Esophagus muscularis mucosa (tissue), 4 donors: ENCODE results near the gene SOX5. TPM values are rescaled to one million over a fixed set of nuclear protein-coding genes. Genes with fewer than 3 reads are reported as not detected.

ENCODE experiments used
- DNase-seq: peaks from one replicate; pipeline ENCODE4 v3.0.0-alpha.2; 2017; ENCODE audit errors: extremely low spot score
- H3K27ac ChIP-seq, 4 donors: fragments of 200-600 bp; sonication (generic); replicated peaks in 1 of 4; 1 replicate in 3 of 4; 2 replicates in 1 of 4; pipeline ENCODE4 v1.5.1; 2016 to 2019; ENCODE audit warnings: mild to moderate bottlenecking in 1 of 4
- H3K27me3 ChIP-seq, 4 donors: fragments of 200-600 bp; sonication (generic); one replicate each; pipeline versions ENCODE4 v1.5.1 to v1.6.0; 2016 to 2019
- H3K36me3 ChIP-seq, 4 donors: fragments of 200-600 bp; sonication (generic); one replicate each; pipeline ENCODE4 v1.5.1; 2016 to 2019
- H3K4me1 ChIP-seq, 4 donors: fragments of 200-600 bp; sonication (generic); one replicate each; pipeline ENCODE4 v1.5.1; 2016 to 2019
- H3K4me3 ChIP-seq, 4 donors: fragments of 200-600 bp; sonication (generic); 1 replicate in 2 of 4; 2 replicates in 2 of 4; pipeline ENCODE4 v1.5.1; 2016 to 2019; ENCODE audit warnings: mild to moderate bottlenecking in 4 of 4, moderate library complexity in 1 of 4
- H3K9me3 ChIP-seq, 4 donors: fragments of 200-600 bp; sonication (generic); 1 replicate in 3 of 4; 2 replicates in 1 of 4; pipeline ENCODE4 v1.5.1; 2016 to 2019
- CTCF ChIP-seq, 3 experiments: fragments of 200-600 bp in 2 of 3; fragments of 450-650 bp in 1 of 3; sonication (generic) in 2 of 3; IDR thresholded peaks; one replicate each; pipeline ENCODE4 v1.5.1; 2017 to 2019; ENCODE audit warnings: antibody characterized with exemption in 3 of 3, mild to moderate bottlenecking in 2 of 3, moderate library complexity in 1 of 3
- EP300 ChIP-seq: sonication (generic); formaldehyde crosslinking; IDR thresholded peaks from one replicate; pipeline ENCODE4 v1.6.1; 2017; ENCODE audit warnings: antibody characterized with exemption
- POLR2A ChIP-seq: fragments of 450-650 bp; IDR thresholded peaks from one replicate; pipeline ENCODE4 v1.6.1; 2017; ENCODE audit warnings: antibody characterized with exemption, moderate library complexity, mild to moderate bottlenecking, low read depth
- POLR2AphosphoS5 ChIP-seq, 2 donors: sonication (generic); formaldehyde crosslinking; IDR thresholded peaks; one replicate each; pipeline ENCODE4 v1.6.1; 2017; ENCODE audit warnings: antibody characterized with exemption in 2 of 2
- WGBS: methylation state at CpG from one replicate; pipeline ENCODE4 v1.1.5; 2018; 5-methylcytosine and 5-hydroxymethylcytosine counted together
- intact Hi-C: fragments of 100-400 bp; cut with DNase I; formaldehyde crosslinking; loops from one replicate; pipeline ENCODE4 v1.15.1; 2023
- total RNA-seq, 4 donors: library from RNA; depleted of rRNA; stranded (reverse); fragments of >200 nt; gene quantifications; one replicate each; pipeline versions ENCODE4 v1.1.0 to v1.2.1, GENCODE V29; 2016

Gene SOX5
- total RNA-seq, 4 donors from 2014 or later = 7.1 to 11.6 (median 8.8) TPM

- intact Hi-C loops = no loop called here
- Histone ChIP-seq H3K27ac (no peak overlapping the region), H3K4me3 (no peak overlapping the region), H3K9me3 (no peaks in the 10 kb centered on the region), H3K4me1 (no peaks in the 10 kb centered on the region), H3K27me3 (no peaks in the 10 kb centered on the region), H3K36me3 (no peaks in the 10 kb centered on the region)
- WGBS = 86% methylated on average over 4 of the region's 4 CpGs
- TF ChIP-seq POLR2A = no peak
- no peak for TF ChIP-seq POLR2AphosphoS5 (IDR thresholded peaks at IDR 0.05)
- TF ChIP-seq CTCF (IDR thresholded peaks at IDR 0.05) = no peak
- no peak for TF ChIP-seq EP300
- DNase-seq = no peak
These were observed 60.4 kb downstream of the SOX5 start for GRCh38 chr12:23889069-23889440.

GRCh38 chr12:23888396-23889068 lies 60.9 kb downstream of the SOX5 start:
- TF ChIP-seq CTCF (IDR thresholded peaks at IDR 0.05) = no peak
- no peak for TF ChIP-seq EP300
- TF ChIP-seq POLR2AphosphoS5 (IDR thresholded peaks at IDR 0.05) = no peak
- no peak for TF ChIP-seq POLR2A
- no peak for DNase-seq
- Histone ChIP-seq H3K27ac (no peak overlapping the region), H3K4me3 (no peak overlapping the region), H3K36me3 (no peaks in the 10 kb centered on the region), H3K9me3 (no peaks in the 10 kb centered on the region), H3K27me3 (no peaks in the 10 kb centered on the region), H3K4me1 (no peaks in the 10 kb centered on the region)
- WGBS = 74% methylated on average over 5 of the region's 5 CpGs
- intact Hi-C loops = no loop called here

- 60% methylated on average over 3 of the region's 3 CpGs for WGBS
- no peaks in the 10 kb centered on the region for H3K9me3 ChIP-seq
- H3K4me3 ChIP-seq = no peak overlapping the region
- no peak for TF ChIP-seq EP300
- TF ChIP-seq CTCF (IDR thresholded peaks at IDR 0.05) = no peak
- TF ChIP-seq POLR2AphosphoS5 (IDR thresholded peaks at IDR 0.05) = no peak
- no peak for TF ChIP-seq POLR2A
- no peaks in the 10 kb centered on the region for H3K4me1 ChIP-seq
- H3K36me3 ChIP-seq = no peaks in the 10 kb centered on the region
- intact Hi-C loops = no loop called here
- DNase-seq = no peak
- H3K27me3 ChIP-seq = no peaks in the 10 kb centered on the region
- no peak overlapping the region for H3K27ac ChIP-seq
These were observed 62.2 kb downstream of the SOX5 start for GRCh38 chr12:23887055-23887835.

DNA sequence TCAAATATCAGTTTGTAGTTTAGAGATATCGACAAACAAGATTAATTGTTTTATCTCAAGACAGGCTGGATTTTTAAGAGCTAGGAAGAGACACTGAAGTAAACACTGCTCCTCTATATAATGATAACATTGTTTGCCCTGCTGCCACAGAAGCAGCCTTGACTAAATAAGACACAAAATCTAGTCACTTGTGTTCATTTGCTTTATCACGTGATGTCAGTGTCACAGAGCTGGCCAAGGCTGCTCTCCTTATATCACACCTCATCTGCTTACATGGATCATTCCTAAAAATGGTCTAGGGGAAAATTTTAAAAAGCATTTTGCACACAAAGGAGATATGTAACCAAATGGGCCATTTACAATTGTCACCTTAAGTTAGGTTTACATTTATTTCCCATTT lies 64.1 kb downstream of the SOX5 start:
- Histone ChIP-seq H3K27me3 (no peaks in the 10 kb centered on the region), H3K36me3 (no peaks in the 10 kb centered on the region), H3K27ac (no peak overlapping the region), H3K4me3 (no peak overlapping the region), H3K9me3 (no peaks in the 10 kb centered on the region), H3K4me1 (no peaks in the 10 kb centered on the region)
- no peak for DNase-seq
- 73% methylated on average over 2 of the region's 2 CpGs for WGBS
- intact Hi-C loops = no loop called here
- no peak for TF ChIP-seq POLR2AphosphoS5 (IDR thresholded peaks at IDR 0.05)
- TF ChIP-seq CTCF (IDR thresholded peaks at IDR 0.05) = no peak
- TF ChIP-seq POLR2A = no peak
- no peak for TF ChIP-seq EP300
